OCI-LY1 (cell line): Measurements from ENCODE around the gene MROH2A.

Experiments
- EZH2 ChIP-seq: fragments of 200-600 bp; sonication (generic), shearing (Covaris generic); IDR thresholded peaks from 2 replicates; pipeline ENCODE4 v1.8.0; 2017; ENCODE audit warnings: borderline replicate concordance, mixed run types, mild to moderate bottlenecking, antibody characterized with exemption, low read length, moderate library complexity, mixed read lengths
- TF ChIP-seq, protein P1 (sequence below): fragments of 200-600 bp; sonication (generic), shearing (Covaris generic); IDR thresholded peaks from 2 replicates; pipeline ENCODE4 v1.5.1; 2017; ENCODE audit warnings: mild to moderate bottlenecking, antibody characterized with exemption, low read length, moderate library complexity, mixed read lengths

DNA sequence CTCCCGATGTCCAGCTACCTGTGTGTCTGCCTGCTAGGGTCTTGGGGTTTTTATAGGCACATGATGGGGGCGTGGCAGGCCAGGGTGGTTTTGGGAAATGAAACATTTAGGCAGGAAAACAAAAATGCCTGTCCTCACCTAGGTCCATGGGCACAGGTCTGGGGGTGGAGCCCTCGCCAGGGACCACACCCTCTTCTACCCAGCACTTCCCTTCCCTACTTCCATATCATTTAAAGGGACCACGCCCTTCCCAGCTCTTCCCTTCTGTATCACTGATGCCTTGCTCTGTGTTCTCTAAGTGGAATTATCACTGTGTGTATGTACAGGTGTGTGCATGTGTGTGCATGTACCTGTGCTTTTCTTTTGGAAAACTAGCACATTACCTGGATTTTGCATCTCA, 11.7 kb upstream of the MROH2A start:
- TF ChIP-seq, protein P1, sequence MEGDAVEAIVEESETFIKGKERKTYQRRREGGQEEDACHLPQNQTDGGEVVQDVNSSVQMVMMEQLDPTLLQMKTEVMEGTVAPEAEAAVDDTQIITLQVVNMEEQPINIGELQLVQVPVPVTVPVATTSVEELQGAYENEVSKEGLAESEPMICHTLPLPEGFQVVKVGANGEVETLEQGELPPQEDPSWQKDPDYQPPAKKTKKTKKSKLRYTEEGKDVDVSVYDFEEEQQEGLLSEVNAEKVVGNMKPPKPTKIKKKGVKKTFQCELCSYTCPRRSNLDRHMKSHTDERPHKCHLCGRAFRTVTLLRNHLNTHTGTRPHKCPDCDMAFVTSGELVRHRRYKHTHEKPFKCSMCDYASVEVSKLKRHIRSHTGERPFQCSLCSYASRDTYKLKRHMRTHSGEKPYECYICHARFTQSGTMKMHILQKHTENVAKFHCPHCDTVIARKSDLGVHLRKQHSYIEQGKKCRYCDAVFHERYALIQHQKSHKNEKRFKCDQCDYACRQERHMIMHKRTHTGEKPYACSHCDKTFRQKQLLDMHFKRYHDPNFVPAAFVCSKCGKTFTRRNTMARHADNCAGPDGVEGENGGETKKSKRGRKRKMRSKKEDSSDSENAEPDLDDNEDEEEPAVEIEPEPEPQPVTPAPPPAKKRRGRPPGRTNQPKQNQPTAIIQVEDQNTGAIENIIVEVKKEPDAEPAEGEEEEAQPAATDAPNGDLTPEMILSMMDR: no peak
- no peak for TF ChIP-seq EZH2
